GM23338 (cell line): ENCODE data around the gene ZNF254. TPM values are rescaled to one million over a fixed set of nuclear protein-coding genes. Genes with fewer than 3 reads are reported as not detected.
A peak's percentile ranks its signal among the peaks of the same experiment; 100 is the strongest.

Source experiments
- ATAC-seq: fragments of 200-7000 bp; cut with Tn5 transposase; 3 replicates; pipeline ENCODE4 v1.9.1; 2020
- DNase-seq: peaks from one replicate; pipeline ENCODE4 v3.0.0-alpha.2; 2015; ENCODE audit warnings: low spot score
- H2AFZ ChIP-seq: fragments of 200-600 bp; sonication (generic); 2 replicates; pipeline ENCODE4 v1.8.0; 2016; ENCODE audit warnings: antibody characterized with exemption, mild to moderate bottlenecking, moderate library complexity
- H3F3A ChIP-seq: fragments of 200-600 bp; sonication (generic); replicated peaks from 2 replicates; pipeline ENCODE4 v1.8.0; 2017; ENCODE audit warnings: antibody characterized with exemption, mixed run types, low read depth
- H3K27ac ChIP-seq: fragments of 200-600 bp; sonication (generic); 2 replicates; pipeline ENCODE4 v1.6.1; 2016; ENCODE audit warnings: low read depth
- H3K27me3 ChIP-seq: fragments of 200-600 bp; sonication (generic); 2 replicates; pipeline ENCODE4 v1.8.0; 2016; ENCODE audit warnings: mild to moderate bottlenecking, mixed run types, moderate library complexity; ENCODE audit not compliant: insufficient read depth
- H3K36me3 ChIP-seq: fragments of 200-600 bp; sonication (generic); 2 replicates; pipeline ENCODE4 v1.8.0; 2016; ENCODE audit warnings: mild to moderate bottlenecking; ENCODE audit not compliant: insufficient read depth
- H3K4me1 ChIP-seq: fragments of 200-600 bp; sonication (generic); 2 replicates; pipeline ENCODE4 v1.8.0; 2016; ENCODE audit warnings: mild to moderate bottlenecking, moderate library complexity; ENCODE audit not compliant: insufficient read depth
- H3K4me2 ChIP-seq: fragments of 200-600 bp; sonication (generic); 2 replicates; pipeline ENCODE4 v1.7.1; 2017; ENCODE audit warnings: mixed run types
- H3K4me3 ChIP-seq: fragments of 200-600 bp; sonication (generic); 2 replicates; pipeline ENCODE4 v1.6.1; 2016; ENCODE audit warnings: mixed run types
- H3K79me2 ChIP-seq: fragments of 200-600 bp; sonication (generic); replicated peaks from 2 replicates; pipeline ENCODE4 v1.8.0; 2017; ENCODE audit warnings: mild to moderate bottlenecking; ENCODE audit not compliant: insufficient read depth
- H3K9me2 ChIP-seq: fragments of 200-600 bp; sonication (generic); 2 replicates; pipeline ENCODE4 v1.8.0; 2017; ENCODE audit not compliant: insufficient read depth
- H4K20me1 ChIP-seq: fragments of 200-600 bp; sonication (generic); replicated peaks from 2 replicates; pipeline ENCODE4 v1.8.0; 2017; ENCODE audit warnings: mild to moderate bottlenecking; ENCODE audit not compliant: insufficient read depth
- H3K27ac Mint-ChIP-seq: 2 replicates; pipeline ENCODE4 v1.8.0; 2020; ENCODE audit warnings: inconsistent platforms, mild to moderate bottlenecking, moderate library complexity, mixed read lengths
- H3K27me3 Mint-ChIP-seq: 3 replicates; pipeline ENCODE4 v1.8.0; 2022; ENCODE audit warnings: low read depth, mild to moderate bottlenecking, moderate library complexity, mixed read lengths, inconsistent platforms; ENCODE audit not compliant: insufficient read depth, poor library complexity
- H3K36me3 Mint-ChIP-seq: 3 replicates; pipeline ENCODE4 v1.8.0; 2021; ENCODE audit warnings: low read depth, mild to moderate bottlenecking, inconsistent platforms, moderate library complexity, mixed read lengths
- H3K4me1 Mint-ChIP-seq: 3 replicates; pipeline ENCODE4 v1.8.0; 2020; ENCODE audit warnings: mild to moderate bottlenecking, inconsistent platforms, mixed read lengths
- H3K4me3 Mint-ChIP-seq: 3 replicates; pipeline ENCODE4 v1.8.0; 2021; ENCODE audit warnings: moderate library complexity, mild to moderate bottlenecking, inconsistent platforms, mixed read lengths
- H3K9me3 Mint-ChIP-seq: 3 replicates; pipeline ENCODE4 v1.8.0; 2020; ENCODE audit warnings: moderate library complexity, mild to moderate bottlenecking, inconsistent platforms, mixed read lengths
- CREB1 ChIP-seq: fragments of 250-450 bp; sonication (Bioruptor Pico); IDR thresholded peaks from 2 replicates; pipeline ENCODE4 v1.5.0; 2020; ENCODE audit warnings: low read depth, mild to moderate bottlenecking, moderate library complexity
- CTCF ChIP-seq, 2 experiments: fragments of 200-600 bp in 1 of 2; sonication (generic) in 1 of 2; conservative IDR thresholded peaks; 2 replicates each; pipeline versions ENCODE4 v1.5.1 to v1.6.1; 2016 to 2017; ENCODE audit warnings: antibody characterized with exemption in 2 of 2, low read depth in 2 of 2, mild to moderate bottlenecking in 2 of 2, moderate library complexity in 1 of 2
- JUNB ChIP-seq: IDR thresholded peaks from one replicate; pipeline ENCODE4 v1.6.1; 2016; ENCODE audit warnings: antibody characterized with exemption; ENCODE audit not compliant: unreplicated experiment
- POLR2AphosphoS5 ChIP-seq: IDR thresholded peaks from 2 replicates; pipeline ENCODE4 v1.6.1; 2016; ENCODE audit warnings: antibody characterized with exemption, low read depth
- REST ChIP-seq: IDR thresholded peaks from one replicate; pipeline ENCODE4 v1.6.1; 2018; ENCODE audit warnings: antibody characterized with exemption; ENCODE audit not compliant: unreplicated experiment
- STAT1 ChIP-seq: IDR thresholded peaks from one replicate; pipeline ENCODE4 v1.6.1; 2016; ENCODE audit warnings: antibody characterized with exemption; ENCODE audit not compliant: unreplicated experiment
- ZNF114 ChIP-seq: fragments of 250-450 bp; sonication (Bioruptor Pico); IDR thresholded peaks from 2 replicates; pipeline ENCODE4 v1.5.0; 2020; ENCODE audit warnings: mild to moderate bottlenecking, moderate library complexity
- long read RNA-seq: library from polyadenylated mRNA; unstranded; transcript quantifications from one replicate; pipeline ENCODE4 v2.0.0, GENCODE V29; 2020; ENCODE audit not compliant: unreplicated experiment
- polyA plus RNA-seq: library from polyadenylated mRNA; unstranded; fragments of >200 nt; fragmentation: Nextera tagmentation; extraction: Ambion mirVana; gene quantifications from 2 replicates; pipeline ENCODE4 v1.2.1, GENCODE V29; 2016
- total RNA-seq: library from RNA; depleted of rRNA; stranded (reverse); fragments of >200 nt; shearing (Covaris generic); gene quantifications from 2 replicates; pipeline ENCODE4 v1.2.3, GENCODE V29; 2014; rRNA removed
- TF ChIP-seq, protein P1 (sequence below): IDR thresholded peaks from 2 replicates; pipeline ENCODE4 v1.6.1; 2016; ENCODE audit warnings: antibody characterized with exemption

The ZNF254 gene
- total RNA-seq (44.0 and 45.6 TPM in 2 replicates), polyA plus RNA-seq (13.1 and 14.4 TPM in 2 replicates)
- long read RNA-seq, partial matches to known transcripts, result 0 of 11 reads
- long read RNA-seq, other reads (novel, unspliced or antisense), result 9 of 11 reads

DNA sequence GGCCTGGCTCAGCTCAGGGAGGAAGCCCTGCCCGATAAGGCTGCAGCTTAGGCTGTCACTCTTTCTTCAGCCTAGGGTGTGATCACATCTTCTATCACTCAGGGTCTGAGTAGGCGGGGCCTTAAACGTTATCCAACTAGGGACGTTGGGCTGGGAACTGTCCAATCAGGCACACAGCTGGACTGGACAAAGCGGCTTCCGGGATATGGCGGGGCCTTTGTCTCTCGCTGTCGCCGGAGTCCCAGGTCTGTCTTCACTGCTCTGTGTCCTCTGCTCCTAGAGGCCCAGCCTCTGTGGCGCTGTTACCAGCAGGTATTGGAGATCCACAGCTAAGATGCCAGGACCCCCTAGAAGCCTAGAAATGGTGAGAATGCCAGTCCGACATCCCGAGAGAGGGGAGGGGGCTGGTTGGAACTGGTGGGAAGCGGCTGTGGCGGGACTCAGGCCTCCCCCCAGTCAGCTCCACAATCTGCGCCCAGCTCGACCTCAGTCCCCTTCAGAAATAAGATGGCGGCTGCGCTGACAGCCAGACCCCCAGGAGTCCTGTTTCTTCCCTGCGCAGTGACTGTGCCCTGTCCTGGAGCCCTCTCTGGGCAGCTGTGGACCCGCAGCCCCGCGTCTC is at the start of gene ZNF254:
ZNF254 (plus strand) TSS at position 214 of the 622 bp plus-strand sequence; CDS start at position 335, 121 bp downstream.
- peak within 1 kb of the TSS; percentile 92 for H3K27ac ChIP-seq
- H3K79me2 ChIP-seq, result peaks cover 47% of the 10 kb centered on the region
- H3K36me3 Mint-ChIP-seq, result peaks cover 20% of the 10 kb centered on the region; the same call in 2 of the 3 replicates
- H3K4me3 ChIP-seq, result peak within 1 kb of the TSS; percentile 78
- H3K9me3 Mint-ChIP-seq, result no peaks in the 10 kb centered on the region
- H3K4me3 Mint-ChIP-seq, result peak within 1 kb of the TSS; percentile 98
- no peaks in the 10 kb centered on the region for H3K27me3 ChIP-seq
- H3F3A ChIP-seq, result no peaks in the 10 kb centered on the region
- TF ChIP-seq JUNB (no peak), ZNF114 (no peak), CREB1 (peak; percentile 15; the same call in 1 of the 2 replicates), POLR2AphosphoS5 (peak; percentile 80), STAT1 (no peak), CTCF (conservative IDR thresholded peaks at IDR 0.05; ENCODE audit: low read depth in 2 of 2) (no peak), REST (no peak)
- TF ChIP-seq, protein P1, sequence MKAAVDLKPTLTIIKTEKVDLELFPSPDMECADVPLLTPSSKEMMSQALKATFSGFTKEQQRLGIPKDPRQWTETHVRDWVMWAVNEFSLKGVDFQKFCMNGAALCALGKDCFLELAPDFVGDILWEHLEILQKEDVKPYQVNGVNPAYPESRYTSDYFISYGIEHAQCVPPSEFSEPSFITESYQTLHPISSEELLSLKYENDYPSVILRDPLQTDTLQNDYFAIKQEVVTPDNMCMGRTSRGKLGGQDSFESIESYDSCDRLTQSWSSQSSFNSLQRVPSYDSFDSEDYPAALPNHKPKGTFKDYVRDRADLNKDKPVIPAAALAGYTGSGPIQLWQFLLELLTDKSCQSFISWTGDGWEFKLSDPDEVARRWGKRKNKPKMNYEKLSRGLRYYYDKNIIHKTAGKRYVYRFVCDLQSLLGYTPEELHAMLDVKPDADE, result no peak
- H3K4me1 Mint-ChIP-seq, result no peaks in the 10 kb centered on the region
- no peaks in the 10 kb centered on the region for H3K9me2 ChIP-seq
- H2AFZ ChIP-seq, result no peak within 1 kb of the TSS
- H3K4me2 ChIP-seq, result peak within 1 kb of the TSS; percentile 85
- peaks cover 6% of the 10 kb centered on the region; the same call in 1 of the 2 replicates for H4K20me1 ChIP-seq
- peaks cover 6% of the 10 kb centered on the region; the same call in 1 of the 2 replicates for H3K4me1 ChIP-seq
- ATAC-seq (peak; percentile 99), DNase-seq (peak; percentile 99)
- H3K36me3 ChIP-seq, result no peaks in the 10 kb centered on the region
- H3K27me3 Mint-ChIP-seq, result peaks cover 5% of the 10 kb centered on the region
- H3K27ac Mint-ChIP-seq, result peak within 1 kb of the TSS; percentile 100
